Suprapubic skin (tissue), 3 donors: ENCODE data around the gene PRKD2.

Experiments
- POLR2AphosphoS5 ChIP-seq, 3 donors: sonication (generic); formaldehyde crosslinking; IDR thresholded peaks; one replicate each; pipeline ENCODE4 v1.6.1; 2017; ENCODE audit warnings: antibody characterized with exemption in 3 of 3
- TF ChIP-seq, protein P1 (sequence below), 2 donors: fragments of 200-600 bp in 1 of 2; fragments of 450-650 bp in 1 of 2; sonication (generic) in 1 of 2; IDR thresholded peaks; one replicate each; pipeline ENCODE4 v1.5.1; 2016 to 2019; ENCODE audit warnings: antibody characterized with exemption in 2 of 2, mild to moderate bottlenecking in 1 of 2, moderate library complexity in 1 of 2

DNA sequence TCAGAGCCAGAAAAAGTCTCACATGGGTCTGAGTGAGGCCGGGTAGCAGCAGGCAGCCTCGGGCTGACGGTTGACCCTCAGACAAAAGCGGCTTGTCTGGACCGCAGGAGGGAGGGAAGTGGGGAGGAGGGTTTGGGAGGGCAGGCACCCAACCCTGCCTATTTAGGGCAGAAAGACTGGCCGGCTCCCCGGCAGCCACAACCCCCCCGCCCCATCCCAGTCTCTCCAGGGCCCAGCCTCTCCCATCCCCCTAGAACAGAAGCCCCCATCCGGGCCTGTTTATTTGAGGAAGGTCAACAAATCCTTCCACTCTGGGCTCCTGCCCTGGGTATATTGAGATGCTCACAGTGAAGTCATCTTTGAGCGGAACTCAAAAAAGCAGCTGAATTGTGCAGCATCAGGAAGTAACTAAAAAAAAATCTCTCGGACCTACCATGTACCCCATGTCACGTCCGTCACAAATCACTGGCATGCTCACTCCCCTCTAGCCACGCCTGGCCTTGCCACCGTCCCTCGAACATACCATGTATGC is 62.2 kb downstream of the PRKD2 start:
- TF ChIP-seq, protein P1, sequence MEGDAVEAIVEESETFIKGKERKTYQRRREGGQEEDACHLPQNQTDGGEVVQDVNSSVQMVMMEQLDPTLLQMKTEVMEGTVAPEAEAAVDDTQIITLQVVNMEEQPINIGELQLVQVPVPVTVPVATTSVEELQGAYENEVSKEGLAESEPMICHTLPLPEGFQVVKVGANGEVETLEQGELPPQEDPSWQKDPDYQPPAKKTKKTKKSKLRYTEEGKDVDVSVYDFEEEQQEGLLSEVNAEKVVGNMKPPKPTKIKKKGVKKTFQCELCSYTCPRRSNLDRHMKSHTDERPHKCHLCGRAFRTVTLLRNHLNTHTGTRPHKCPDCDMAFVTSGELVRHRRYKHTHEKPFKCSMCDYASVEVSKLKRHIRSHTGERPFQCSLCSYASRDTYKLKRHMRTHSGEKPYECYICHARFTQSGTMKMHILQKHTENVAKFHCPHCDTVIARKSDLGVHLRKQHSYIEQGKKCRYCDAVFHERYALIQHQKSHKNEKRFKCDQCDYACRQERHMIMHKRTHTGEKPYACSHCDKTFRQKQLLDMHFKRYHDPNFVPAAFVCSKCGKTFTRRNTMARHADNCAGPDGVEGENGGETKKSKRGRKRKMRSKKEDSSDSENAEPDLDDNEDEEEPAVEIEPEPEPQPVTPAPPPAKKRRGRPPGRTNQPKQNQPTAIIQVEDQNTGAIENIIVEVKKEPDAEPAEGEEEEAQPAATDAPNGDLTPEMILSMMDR (IDR thresholded peaks at IDR 0.05): no peak
- TF ChIP-seq POLR2AphosphoS5 (IDR thresholded peaks at IDR 0.05): no peak
